Smooth muscle cell (in vitro differentiated cells): Measurements from ENCODE around the gene SLC38A3. TPM values are rescaled to one million over a fixed set of nuclear protein-coding genes. Genes with fewer than 3 reads are reported as not detected.
A peak's percentile ranks its signal among the peaks of the same experiment; 100 is the strongest.

ENCODE experiments used
- DNase-seq: peaks from one replicate; lab custom pipeline; 2025; ENCODE audit not compliant: unreplicated experiment; lab: John Stamatoyannopoulos, UW
- H2AFZ ChIP-seq: fragments of 200-600 bp; sonication (generic); 2 replicates; pipeline ENCODE4 v1.6.0; 2016; ENCODE audit warnings: antibody characterized with exemption, low read depth, mild to moderate bottlenecking
- H3F3A ChIP-seq: fragments of 200-600 bp; sonication (generic); 2 replicates; pipeline ENCODE4 v1.6.0; 2017; ENCODE audit warnings: antibody characterized with exemption, low read depth
- H3K27ac ChIP-seq: fragments of 200-600 bp; sonication (generic); 2 replicates; pipeline ENCODE4 v1.5.1; 2016; ENCODE audit warnings: low read depth, mild to moderate bottlenecking
- H3K27me3 ChIP-seq: fragments of 200-600 bp; sonication (generic); 2 replicates; pipeline ENCODE4 v1.6.1; 2016; ENCODE audit warnings: low read depth, mild to moderate bottlenecking
- H3K36me3 ChIP-seq: fragments of 200-600 bp; sonication (generic); 2 replicates; pipeline ENCODE4 v1.5.1; 2016; ENCODE audit warnings: low read depth
- H3K4me1 ChIP-seq: fragments of 200-600 bp; sonication (generic); 2 replicates; pipeline ENCODE4 v1.5.1; 2016; ENCODE audit warnings: low read depth
- H3K4me2 ChIP-seq: fragments of 200-600 bp; sonication (generic); 2 replicates; pipeline ENCODE4 v1.6.0; 2016; ENCODE audit warnings: mild to moderate bottlenecking
- H3K4me3 ChIP-seq: fragments of 200-600 bp; sonication (generic); 2 replicates; pipeline ENCODE4 v1.5.1; 2016; ENCODE audit warnings: mild to moderate bottlenecking
- H3K79me2 ChIP-seq: fragments of 200-600 bp; sonication (generic); 2 replicates; pipeline ENCODE4 v1.6.0; 2016; ENCODE audit warnings: low read depth, mild to moderate bottlenecking
- H3K9ac ChIP-seq: fragments of 200-600 bp; sonication (generic); 2 replicates; pipeline ENCODE4 v1.6.0; 2016; ENCODE audit warnings: low read depth
- H3K9me3 ChIP-seq: fragments of 200-600 bp; sonication (generic); replicated peaks from 2 replicates; pipeline ENCODE4 v1.5.1; 2016; ENCODE audit warnings: low read depth
- H4K20me1 ChIP-seq: fragments of 200-600 bp; sonication (generic); 2 replicates; pipeline ENCODE4 v1.6.0; 2016; ENCODE audit warnings: low read depth
- CTCF ChIP-seq: fragments of 200-600 bp; sonication (generic); IDR thresholded peaks from 2 replicates; pipeline ENCODE4 v1.5.1; 2017; ENCODE audit warnings: borderline replicate concordance, mild to moderate bottlenecking, antibody characterized with exemption; ENCODE audit not compliant: insufficient read depth, poor library complexity, severe bottlenecking
- WGBS: methylation state at CpG from one replicate; pipeline ENCODE4 v1.1.7; 2016; ENCODE audit warnings: low lambda C conversion rate; 5-methylcytosine and 5-hydroxymethylcytosine counted together
- polyA plus RNA-seq: library from polyadenylated mRNA; unstranded; fragments of >200 nt; fragmentation: Nextera tagmentation; extraction: Ambion mirVana; gene quantifications from 2 replicates; pipeline ENCODE4 v1.2.1, GENCODE V29; 2016
- total RNA-seq: library from RNA; depleted of rRNA; stranded (reverse); fragments of >200 nt; gene quantifications from 2 replicates; pipeline ENCODE4 v1.2.3, GENCODE V29; 2014

The SLC38A3 gene
- total and polyA plus RNA-seq, 2 experiments from 2014 or later: 0.58 to 3.5 TPM

- Histone ChIP-seq H3K36me3 (no peaks in the 10 kb centered on the region), H3K4me1 (no peaks in the 10 kb centered on the region), H3K4me3 (no peak overlapping the region), H3K9ac (no peak overlapping the region), H3K27me3 (no peaks in the 10 kb centered on the region), H3K4me2 (no peak overlapping the region), H3K79me2 (no peaks in the 10 kb centered on the region), H3K27ac (no peak overlapping the region), H3F3A (no peaks in the 10 kb centered on the region), H3K9me3 (no peaks in the 10 kb centered on the region), H4K20me1 (no peaks in the 10 kb centered on the region), H2AFZ (no peak overlapping the region)
- TF ChIP-seq CTCF: no peak
- 82% methylated on average over 1 of the region's 1 CpG for WGBS
- no peak for DNase-seq
These were observed 17.1 kb downstream of the SLC38A3 start for GRCh38 chr3:50222169-50222528.

GRCh38 chr3:50224639-50225038 is 19.6 kb downstream of the SLC38A3 start:
- no peak for TF ChIP-seq CTCF
- DNase-seq: no peak
- Histone ChIP-seq H3K9ac (no peak overlapping the region), H3K79me2 (no peaks in the 10 kb centered on the region), H4K20me1 (no peaks in the 10 kb centered on the region), H3F3A (no peaks in the 10 kb centered on the region), H3K4me2 (no peak overlapping the region), H2AFZ (no peak overlapping the region), H3K9me3 (no peaks in the 10 kb centered on the region), H3K4me3 (no peak overlapping the region), H3K27me3 (no peaks in the 10 kb centered on the region), H3K27ac (no peak overlapping the region), H3K4me1 (peaks cover 10% of the 10 kb centered on the region), H3K36me3 (no peaks in the 10 kb centered on the region)
- 69% methylated on average over 5 of the region's 5 CpGs for WGBS

- DNase-seq: peak; percentile 64
- no peak for TF ChIP-seq CTCF
These were observed 21.9 kb downstream of the SLC38A3 start for GRCh38 chr3:50226888-50227389.

More at GRCh38 chr3:50226888-50227389, 21.9 kb downstream of the SLC38A3 start:
- peak overlapping the region; percentile 72 for H3K4me3 ChIP-seq
- peaks cover 10% of the 10 kb centered on the region for H3K4me1 ChIP-seq
- peak overlapping the region; percentile 35 for H3K9ac ChIP-seq
- no peaks in the 10 kb centered on the region for H4K20me1 ChIP-seq
- H3K27me3 ChIP-seq: no peaks in the 10 kb centered on the region
- no peaks in the 10 kb centered on the region for H3K79me2 ChIP-seq
- H2AFZ ChIP-seq: peak overlapping the region; percentile 98
- no peaks in the 10 kb centered on the region for H3K9me3 ChIP-seq
- 2% methylated on average over 27 of the region's 40 CpGs for WGBS
- peak overlapping the region; percentile 49 for H3K27ac ChIP-seq
- H3K4me2 ChIP-seq: peak overlapping the region; percentile 86
- H3K36me3 ChIP-seq: no peaks in the 10 kb centered on the region
- no peaks in the 10 kb centered on the region for H3F3A ChIP-seq
